Keratinocyte (primary cell): Measurements from ENCODE around the gene GCNT1.
A peak's percentile ranks its signal among the peaks of the same experiment; 100 is the strongest.

ENCODE experiments used
- CTCF ChIP-seq, 3 experiments: IDR thresholded peaks in 1 of 3; conservative IDR thresholded peaks in 1 of 3; optimal IDR thresholded peaks in 1 of 3; 2 replicates in 2 of 3; 3 replicates in 1 of 3; pipeline versions ENCODE3 to v1.5.1; 2011; ENCODE audit warnings: low read length in 3 of 3, mild to moderate bottlenecking in 3 of 3, moderate library complexity in 2 of 3, control low read depth in 1 of 3, inconsistent platforms in 1 of 3; ENCODE audit not compliant: insufficient read depth in 2 of 3; ENCODE audit errors: extremely low read depth in 1 of 3
- EZH2 ChIP-seq: IDR thresholded peaks from one replicate; pipeline ENCODE4 v1.6.1; 2012; ENCODE audit warnings: inconsistent platforms, mild to moderate bottlenecking, low read length, moderate library complexity

- TF ChIP-seq CTCF (optimal IDR thresholded peaks at IDR 0.05 in 1 of 3, IDR thresholded peaks at IDR 0.05 in 1 of 3, conservative IDR thresholded peaks at IDR 0.05 in 1 of 3; ENCODE audit: extremely low read depth in 1 of 3, insufficient read depth in 2 of 3, low read length in 3 of 3), result peak in 2 of 3 experiments; percentile 18 to 75
- no peak for TF ChIP-seq EZH2
These were observed at the start of gene GCNT1 for GRCh38 chr9:76458903-76459693.
